ENCODE results near the gene ST6GALNAC5.
"Not testable (repeated sequence)": the region's sequence is repeated elsewhere in the genome, so short reads cannot be mapped to it uniquely, and the experiment has no call there.

ST6GALNAC5 gene

GRCh38 chr1:76867342-76868130, at the start of gene ST6GALNAC5:
TSS of gene ST6GALNAC5 (plus strand) at chr1:76867480.
- DNase-seq: no peak

- no peak for DNase-seq
Measured at GRCh38 chr1:76820028-76820427, 47.3 kb upstream of the ST6GALNAC5 start.

DNA sequence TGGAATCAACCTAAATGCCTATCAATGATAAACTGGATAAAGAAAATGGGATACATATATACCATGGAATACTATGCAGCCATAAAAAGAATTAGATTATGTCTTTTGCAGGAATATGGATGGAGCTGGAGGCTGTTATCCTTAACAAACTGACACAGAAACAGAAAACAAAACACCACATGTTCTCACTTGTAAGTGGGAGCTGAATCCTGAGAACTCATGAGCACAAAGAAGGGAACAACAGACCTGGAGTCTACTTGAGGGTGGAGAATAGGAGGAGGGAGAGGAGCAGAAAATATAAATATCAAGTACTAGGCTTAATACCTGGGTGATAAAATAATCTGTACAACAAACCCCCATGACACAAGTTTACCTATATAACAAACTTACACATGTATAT, 44.3 kb upstream of the ST6GALNAC5 start:
- not testable (repeated sequence) for DNase-seq

DNA sequence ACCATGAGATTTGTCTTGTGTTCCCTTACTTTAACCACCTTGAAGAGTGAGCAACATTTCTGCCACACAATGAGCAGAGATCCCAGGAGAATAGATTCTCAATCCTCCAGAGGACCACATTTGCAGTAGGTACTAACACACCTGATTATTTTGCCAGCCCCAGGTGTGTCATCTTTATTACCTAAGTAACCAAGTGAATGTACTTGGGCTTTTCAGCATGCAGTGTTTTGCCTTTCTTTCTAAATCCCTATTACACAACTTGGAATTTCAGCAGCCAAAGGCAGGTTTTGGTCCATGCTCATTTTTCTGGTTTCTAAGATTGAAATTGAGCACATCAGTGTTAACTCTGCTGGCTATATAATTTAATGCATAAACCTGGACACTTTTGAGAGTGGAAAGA, 43.2 kb upstream of the ST6GALNAC5 start:
- DNase-seq: no peak

DNA sequence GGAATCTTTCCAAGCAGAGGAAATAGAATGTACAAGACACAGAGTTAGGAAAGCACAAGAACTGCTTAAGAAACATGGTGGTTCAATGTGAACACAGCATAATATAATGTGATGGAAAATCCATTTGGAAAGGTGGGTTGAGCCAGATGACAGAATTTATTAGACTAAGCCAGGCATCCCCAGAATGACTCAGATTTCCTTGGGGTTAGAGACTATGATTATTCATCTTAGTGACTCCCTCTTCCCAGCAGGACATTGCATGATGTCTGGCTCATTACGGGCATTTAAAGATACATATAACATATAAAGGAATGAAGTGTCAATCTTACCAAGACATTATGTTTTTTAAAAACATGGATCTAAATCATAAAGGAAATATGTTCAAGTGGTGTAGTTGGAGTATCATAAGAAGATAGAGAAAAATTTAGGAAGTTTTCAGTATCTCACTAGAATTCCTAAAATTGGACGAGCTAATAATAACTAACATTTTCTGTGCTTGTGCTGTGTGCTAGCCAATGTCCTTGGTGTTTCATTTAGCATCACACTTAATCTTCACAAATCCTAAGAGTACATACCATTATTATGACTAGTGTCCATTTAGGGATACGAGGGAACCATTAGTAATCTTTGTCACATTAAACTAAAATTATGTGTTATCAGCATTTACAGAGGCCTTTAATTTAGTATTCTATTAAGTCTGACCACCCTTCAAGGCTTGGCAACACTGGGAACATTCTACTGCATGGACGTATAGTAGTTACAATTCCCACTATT, 41.0 kb upstream of the ST6GALNAC5 start:
- no peak for DNase-seq

DNA sequence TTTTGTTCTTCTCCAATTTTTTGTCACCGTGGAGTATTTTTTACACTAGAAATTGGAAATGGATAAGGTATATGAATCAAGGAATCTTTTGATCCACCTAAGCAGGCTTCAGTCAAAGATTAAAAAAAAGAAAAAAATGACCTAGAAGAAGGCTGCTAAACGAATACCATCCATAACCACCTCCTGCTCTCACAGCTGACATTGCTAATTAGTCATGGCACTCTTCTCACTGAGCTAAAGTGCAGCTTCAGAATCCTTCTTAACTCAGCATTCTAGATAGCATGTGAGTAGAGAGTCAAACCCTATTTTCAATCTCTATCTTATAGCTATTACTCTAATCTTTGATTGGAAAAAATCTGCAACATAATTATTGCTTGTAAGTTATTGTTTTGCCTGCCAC, 40.2 kb upstream of the ST6GALNAC5 start:
- no peak for DNase-seq

DNA sequence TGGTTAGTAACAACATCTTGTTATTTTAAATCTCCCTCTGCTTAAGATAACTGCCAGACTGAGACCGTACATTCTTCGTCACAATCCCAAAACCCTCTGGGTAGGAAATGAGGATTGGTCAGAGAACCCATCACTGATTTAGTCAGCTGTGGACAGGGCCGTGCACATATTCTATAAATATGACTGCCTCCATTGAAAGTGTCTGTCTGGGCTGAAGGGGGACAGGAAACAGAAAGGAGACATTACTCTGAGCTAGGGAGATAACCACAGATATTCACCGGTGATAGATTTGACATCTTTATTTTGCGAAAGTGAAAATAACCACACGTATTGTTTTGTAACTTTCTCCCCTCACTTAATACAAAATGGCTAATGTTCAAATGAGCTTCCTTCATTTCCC, 36.9 kb upstream of the ST6GALNAC5 start:
- no peak for DNase-seq

GRCh38 chr1:76832521-76832920, 34.8 kb upstream of the ST6GALNAC5 start:
- DNase-seq: no peak

DNA sequence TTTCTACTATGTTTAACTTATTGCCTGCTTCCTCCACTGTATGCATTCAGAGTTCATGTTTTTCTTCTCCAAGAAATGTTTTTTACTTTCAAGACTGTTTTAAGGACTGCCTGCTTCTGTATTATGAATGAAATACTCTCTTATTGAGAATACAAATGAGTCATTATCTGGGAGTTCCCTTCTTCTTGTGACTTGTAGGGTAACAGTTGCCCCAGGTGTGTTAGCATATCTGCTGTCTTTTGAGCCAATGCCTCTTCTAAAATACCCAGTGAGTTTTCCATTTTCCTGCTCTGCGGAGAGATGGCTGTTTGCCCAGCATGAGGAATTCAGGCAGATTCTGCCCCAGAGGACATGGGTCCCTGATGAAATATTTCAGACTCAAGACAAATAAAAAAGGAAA, 34.1 kb upstream of the ST6GALNAC5 start:
- DNase-seq: no peak

GRCh38 chr1:76833856-76834255, 33.4 kb upstream of the ST6GALNAC5 start:
- DNase-seq: no peak

- DNase-seq: no peak
Measured at GRCh38 chr1:76835203-76835602, 32.1 kb upstream of the ST6GALNAC5 start.

GRCh38 chr1:76840278-76840677, 27.0 kb upstream of the ST6GALNAC5 start:
- no peak for DNase-seq

DNA sequence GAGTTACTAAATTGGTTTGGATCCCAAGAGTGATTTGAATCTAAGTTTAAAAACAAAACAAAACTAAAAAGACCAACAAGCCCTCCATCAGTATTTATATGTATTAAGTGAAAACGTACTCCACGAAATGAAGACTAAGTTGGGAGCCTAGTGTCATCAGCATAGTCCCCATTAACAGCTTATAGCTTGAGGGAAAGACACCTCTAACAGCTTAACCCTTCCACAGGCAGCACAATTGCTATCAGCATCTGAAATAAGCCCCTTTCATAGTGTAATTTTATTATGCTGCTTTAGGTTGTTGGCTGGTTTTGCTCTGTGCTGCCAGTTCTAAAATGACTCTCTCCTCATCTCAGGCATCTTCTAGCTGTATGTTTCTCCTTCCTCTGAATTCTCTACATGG, 25.8 kb upstream of the ST6GALNAC5 start:
- DNase-seq: no peak

DNA sequence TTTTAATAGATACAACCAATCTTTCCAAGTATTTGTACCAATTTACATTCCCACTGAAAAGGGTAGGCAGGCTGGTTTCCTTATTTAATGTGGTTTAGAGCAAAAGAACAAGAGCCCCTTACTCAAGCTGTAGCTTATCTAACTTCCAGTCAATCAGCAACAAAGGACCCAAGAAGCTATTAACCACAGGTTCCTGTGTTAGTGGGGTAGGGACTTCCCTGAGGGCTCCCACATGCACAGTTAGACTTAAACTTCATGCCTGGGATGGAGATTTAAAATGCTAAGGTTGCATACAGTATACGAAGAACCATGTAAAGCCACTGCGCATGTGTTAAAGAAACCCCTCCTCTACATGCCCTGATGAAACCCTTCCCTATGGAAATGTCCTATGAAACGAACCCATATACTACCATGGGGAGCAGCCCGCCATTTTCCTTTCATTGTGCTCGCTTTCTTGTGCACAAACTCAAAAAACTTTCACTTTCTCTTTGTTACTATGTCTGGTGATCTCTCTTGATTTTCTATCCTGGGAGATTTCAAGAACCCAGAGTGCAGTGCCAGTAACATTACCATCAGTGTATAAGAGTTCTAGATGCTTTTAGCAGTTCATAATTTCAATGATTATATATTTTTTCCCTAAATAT, 23.3 kb upstream of the ST6GALNAC5 start:
- DNase-seq: no peak

GRCh38 chr1:76854255-76854654, 13.0 kb upstream of the ST6GALNAC5 start:
- DNase-seq: no peak

GRCh38 chr1:76856104-76856503, 11.2 kb upstream of the ST6GALNAC5 start:
- DNase-seq: no peak

DNA sequence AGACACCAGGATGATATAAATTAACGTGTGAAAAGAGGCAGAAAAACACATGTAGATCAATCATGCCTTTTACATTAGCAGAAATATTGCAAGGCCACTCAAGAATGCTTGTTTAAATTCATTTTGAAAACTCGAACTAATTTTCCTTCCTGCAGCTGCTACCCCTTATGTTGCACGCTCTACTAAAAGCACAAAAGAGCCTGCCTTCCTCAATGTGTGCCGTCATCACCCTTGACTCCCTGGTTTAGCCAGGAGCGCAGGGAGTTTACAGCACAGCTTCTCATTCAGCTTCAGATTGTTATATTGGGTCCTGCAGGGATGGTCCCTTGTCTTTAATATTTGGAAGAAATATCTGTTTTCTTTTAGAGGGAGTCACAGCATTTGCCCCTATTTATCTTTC, 10.1 kb upstream of the ST6GALNAC5 start:
- no peak for DNase-seq

- no peak for DNase-seq
Measured at GRCh38 chr1:76857973-76858372, 9.3 kb upstream of the ST6GALNAC5 start.

GRCh38 chr1:76861149-76861548, 6.1 kb upstream of the ST6GALNAC5 start:
- DNase-seq: no peak

GRCh38 chr1:76862447-76862846, 4.8 kb upstream of the ST6GALNAC5 start:
- no peak for DNase-seq

- DNase-seq: no peak
Measured at GRCh38 chr1:76864383-76864782, 2.9 kb upstream of the ST6GALNAC5 start.

- no peak for DNase-seq
Measured at GRCh38 chr1:76865696-76866286, 1.5 kb upstream of the ST6GALNAC5 start.

DNA sequence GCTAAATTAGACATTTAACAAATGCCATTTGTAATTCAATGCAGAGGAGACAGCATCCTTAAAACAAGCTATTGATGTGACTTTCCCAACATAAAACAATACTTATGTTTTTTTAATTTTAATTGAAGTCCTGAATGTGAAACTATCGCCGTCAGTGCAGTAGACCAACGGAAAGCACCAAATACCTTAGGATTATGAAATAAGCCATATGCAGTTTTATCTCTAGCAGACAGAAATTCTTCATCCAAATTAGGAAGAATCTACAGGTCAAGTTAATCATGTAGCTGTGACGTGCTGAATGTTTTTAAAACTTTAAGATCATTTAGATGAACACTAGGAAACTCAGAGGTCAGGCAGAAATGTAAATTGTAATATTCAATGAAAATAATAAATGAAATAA, 714 bp upstream of the ST6GALNAC5 start:
- no peak for DNase-seq
